OCI-LY1 (cell line): Measurements from ENCODE around the gene CLEC18B.
A peak's percentile ranks its signal among the peaks of the same experiment; 100 is the strongest.

Experiments
- H2AFZ ChIP-seq: fragments of 200-600 bp; sonication (generic), shearing (Covaris generic); 2 replicates; pipeline ENCODE4 v1.6.0; 2014; ENCODE audit warnings: antibody characterized with exemption, mild to moderate bottlenecking, low read length
- H3F3A ChIP-seq: fragments of 200-600 bp; sonication (generic), shearing (Covaris generic); 2 replicates; pipeline ENCODE4 v1.6.0; 2014; ENCODE audit warnings: mild to moderate bottlenecking, antibody characterized with exemption, low read length, moderate library complexity; ENCODE audit not compliant: insufficient read depth
- H3K27ac ChIP-seq: fragments of 200-600 bp; sonication (generic); 2 replicates; pipeline ENCODE4 v1.5.1; 2014; ENCODE audit warnings: low read length, mixed run types, mild to moderate bottlenecking, low read depth; ENCODE audit not compliant: poor library complexity, severe bottlenecking
- H3K27me3 ChIP-seq: fragments of 200-600 bp; sonication (generic); 2 replicates; pipeline ENCODE4 v1.6.0; 2014; ENCODE audit warnings: antibody characterized with exemption, mild to moderate bottlenecking, low read length, moderate library complexity; ENCODE audit not compliant: insufficient read depth
- H3K36me3 ChIP-seq: fragments of 200-600 bp; sonication (generic); 2 replicates; pipeline ENCODE4 v1.6.1; 2014; ENCODE audit warnings: mild to moderate bottlenecking, antibody characterized with exemption, low read length, moderate library complexity, mixed read lengths; ENCODE audit not compliant: insufficient read depth
- H3K4me1 ChIP-seq: fragments of 200-600 bp; sonication (generic); 2 replicates; pipeline ENCODE4 v1.5.1; 2014; ENCODE audit warnings: mild to moderate bottlenecking, low read length, moderate library complexity; ENCODE audit not compliant: insufficient read depth, severe bottlenecking
- H3K4me2 ChIP-seq: fragments of 200-600 bp; sonication (generic), shearing (Covaris generic); 2 replicates; pipeline ENCODE4 v1.6.1; 2014; ENCODE audit warnings: low read length
- H3K4me3 ChIP-seq: fragments of 200-600 bp; sonication (generic); 2 replicates; pipeline ENCODE4 v1.5.1; 2014; ENCODE audit warnings: low read length, low read depth, mild to moderate bottlenecking, mixed read lengths; ENCODE audit not compliant: poor library complexity, severe bottlenecking
- H3K79me2 ChIP-seq: fragments of 200-600 bp; shearing (Covaris generic); 2 replicates; pipeline ENCODE4 v1.6.1; 2016; ENCODE audit warnings: mixed run types, low read length, mixed read lengths; ENCODE audit not compliant: insufficient read depth
- H3K9ac ChIP-seq: fragments of 200-600 bp; sonication (generic), shearing (Covaris generic); 2 replicates; pipeline ENCODE4 v1.6.1; 2014; ENCODE audit warnings: mild to moderate bottlenecking, low read length, mixed read lengths
- H3K9me2 ChIP-seq: fragments of 200-600 bp; sonication (generic), shearing (Covaris generic); 2 replicates; pipeline ENCODE4 v1.6.1; 2014; ENCODE audit warnings: low read depth, mild to moderate bottlenecking, low read length, mixed read lengths
- H3K9me3 ChIP-seq: fragments of 200-600 bp; shearing (Covaris generic); 2 replicates; pipeline ENCODE4 v1.6.1; 2014; ENCODE audit warnings: low read length, mixed read lengths
- H4K20me1 ChIP-seq: fragments of 200-600 bp; sonication (generic), shearing (Covaris generic); 2 replicates; pipeline ENCODE4 v1.6.0; 2016; ENCODE audit warnings: mild to moderate bottlenecking, low read length; ENCODE audit not compliant: insufficient read depth
- EZH2 ChIP-seq: fragments of 200-600 bp; sonication (generic), shearing (Covaris generic); IDR thresholded peaks from 2 replicates; pipeline ENCODE4 v1.8.0; 2017; ENCODE audit warnings: borderline replicate concordance, mixed run types, mild to moderate bottlenecking, antibody characterized with exemption, low read length, moderate library complexity, mixed read lengths
- TF ChIP-seq, protein P1 (sequence below): fragments of 200-600 bp; sonication (generic), shearing (Covaris generic); IDR thresholded peaks from 2 replicates; pipeline ENCODE4 v1.5.1; 2017; ENCODE audit warnings: mild to moderate bottlenecking, antibody characterized with exemption, low read length, moderate library complexity, mixed read lengths

Gene CLEC18B

DNA sequence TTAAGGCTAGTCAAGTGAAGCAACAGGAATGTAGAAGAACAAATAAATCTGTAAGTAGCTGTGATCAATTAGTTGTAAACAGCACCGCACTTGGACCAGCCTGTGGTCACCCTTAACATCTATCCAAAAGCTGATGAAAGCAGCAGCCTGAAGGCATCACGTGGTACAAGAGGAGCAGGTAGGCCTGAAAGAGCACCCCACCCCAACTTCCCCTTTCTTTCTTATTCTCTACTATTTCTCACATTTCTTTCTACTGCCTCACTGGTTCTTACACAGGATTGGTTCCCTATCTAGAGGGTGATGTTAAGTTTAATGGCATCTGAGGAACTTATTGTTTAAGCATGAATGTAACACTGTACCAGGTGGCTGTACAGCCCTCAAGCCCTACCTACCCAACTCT lies 42.6 kb upstream of the CLEC18B start:
- TF ChIP-seq EZH2 = no peak
- TF ChIP-seq, protein P1, sequence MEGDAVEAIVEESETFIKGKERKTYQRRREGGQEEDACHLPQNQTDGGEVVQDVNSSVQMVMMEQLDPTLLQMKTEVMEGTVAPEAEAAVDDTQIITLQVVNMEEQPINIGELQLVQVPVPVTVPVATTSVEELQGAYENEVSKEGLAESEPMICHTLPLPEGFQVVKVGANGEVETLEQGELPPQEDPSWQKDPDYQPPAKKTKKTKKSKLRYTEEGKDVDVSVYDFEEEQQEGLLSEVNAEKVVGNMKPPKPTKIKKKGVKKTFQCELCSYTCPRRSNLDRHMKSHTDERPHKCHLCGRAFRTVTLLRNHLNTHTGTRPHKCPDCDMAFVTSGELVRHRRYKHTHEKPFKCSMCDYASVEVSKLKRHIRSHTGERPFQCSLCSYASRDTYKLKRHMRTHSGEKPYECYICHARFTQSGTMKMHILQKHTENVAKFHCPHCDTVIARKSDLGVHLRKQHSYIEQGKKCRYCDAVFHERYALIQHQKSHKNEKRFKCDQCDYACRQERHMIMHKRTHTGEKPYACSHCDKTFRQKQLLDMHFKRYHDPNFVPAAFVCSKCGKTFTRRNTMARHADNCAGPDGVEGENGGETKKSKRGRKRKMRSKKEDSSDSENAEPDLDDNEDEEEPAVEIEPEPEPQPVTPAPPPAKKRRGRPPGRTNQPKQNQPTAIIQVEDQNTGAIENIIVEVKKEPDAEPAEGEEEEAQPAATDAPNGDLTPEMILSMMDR = no peak
- Histone ChIP-seq H3K4me1 (peaks cover 4% of the 10 kb centered on the region), H3K4me3 (no peak overlapping the region), H4K20me1 (no peaks in the 10 kb centered on the region), H3F3A (no peaks in the 10 kb centered on the region), H3K9me3 (no peaks in the 10 kb centered on the region), H3K36me3 (peaks cover 87% of the 10 kb centered on the region), H3K79me2 (no peaks in the 10 kb centered on the region), H3K9me2 (no peaks in the 10 kb centered on the region), H3K4me2 (no peak overlapping the region), H3K27ac (peak overlapping the region; percentile 5), H3K9ac (no peak overlapping the region), H2AFZ (no peak overlapping the region), H3K27me3 (no peaks in the 10 kb centered on the region)

DNA sequence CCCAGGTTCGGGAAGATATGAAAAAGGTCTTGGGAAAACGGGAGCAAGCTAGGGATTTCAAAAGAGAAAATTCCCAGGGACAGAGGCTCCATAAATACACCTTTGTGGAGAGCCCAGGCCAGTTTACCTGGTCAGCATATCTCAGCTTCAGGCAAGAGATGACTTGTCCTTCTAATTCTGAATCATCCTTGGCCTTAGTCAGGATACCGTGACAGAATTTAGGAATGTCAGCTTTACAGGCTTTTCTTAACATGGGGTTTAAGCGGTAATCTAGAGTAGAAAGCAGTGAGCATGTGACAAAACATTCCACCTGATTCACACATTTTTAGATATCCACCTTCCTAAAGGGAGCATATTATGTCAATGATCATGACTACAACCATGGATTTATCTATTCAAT lies 41.1 kb upstream of the CLEC18B start:
- no peak for TF ChIP-seq EZH2
- TF ChIP-seq, protein P1 = no peak
- H3K4me2 ChIP-seq = no peak overlapping the region
- no peaks in the 10 kb centered on the region for H3F3A ChIP-seq
- H2AFZ ChIP-seq = no peak overlapping the region
- H3K9me3 ChIP-seq = no peaks in the 10 kb centered on the region
- no peak overlapping the region for H3K4me3 ChIP-seq
- H3K4me1 ChIP-seq = peaks cover 4% of the 10 kb centered on the region
- H3K9ac ChIP-seq = no peak overlapping the region
- H3K27me3 ChIP-seq = no peaks in the 10 kb centered on the region
- no peaks in the 10 kb centered on the region for H3K79me2 ChIP-seq
- H3K9me2 ChIP-seq = no peaks in the 10 kb centered on the region
- H4K20me1 ChIP-seq = no peaks in the 10 kb centered on the region
- peaks cover 89% of the 10 kb centered on the region for H3K36me3 ChIP-seq
- no peak overlapping the region for H3K27ac ChIP-seq

DNA sequence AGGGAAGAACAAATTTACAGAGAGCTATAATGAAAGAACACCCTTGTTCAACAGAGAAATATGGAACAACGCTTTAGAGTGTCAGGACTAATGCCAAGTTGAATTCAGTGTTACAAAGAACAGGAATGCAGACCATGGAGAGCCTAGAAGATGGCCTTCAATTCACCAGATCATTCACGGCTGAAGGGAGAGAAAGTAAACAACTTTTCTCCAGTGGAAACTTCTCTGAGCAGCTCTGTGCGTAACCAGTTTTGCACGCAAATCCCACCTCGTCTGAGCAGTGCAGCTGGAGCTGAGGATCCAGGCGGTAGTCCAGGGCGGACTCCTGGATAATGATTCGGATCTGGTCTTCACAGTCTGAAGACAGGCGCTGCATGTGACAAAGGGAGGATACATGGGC lies 40.5 kb upstream of the CLEC18B start:
- no peaks in the 10 kb centered on the region for H3K79me2 ChIP-seq
- no peak overlapping the region for H3K9ac ChIP-seq
- no peak overlapping the region for H3K27ac ChIP-seq
- no peaks in the 10 kb centered on the region for H3K27me3 ChIP-seq
- H3F3A ChIP-seq = no peaks in the 10 kb centered on the region
- H4K20me1 ChIP-seq = no peaks in the 10 kb centered on the region
- H3K4me1 ChIP-seq = peaks cover 4% of the 10 kb centered on the region
- H2AFZ ChIP-seq = no peak overlapping the region
- H3K36me3 ChIP-seq = peaks cover 87% of the 10 kb centered on the region
- H3K4me3 ChIP-seq = no peak overlapping the region
- H3K9me2 ChIP-seq = no peaks in the 10 kb centered on the region
- H3K4me2 ChIP-seq = no peak overlapping the region
- TF ChIP-seq, protein P1 = no peak
- no peak for TF ChIP-seq EZH2
- H3K9me3 ChIP-seq = no peaks in the 10 kb centered on the region
